Keratinocyte (primary cell): ENCODE measurements around the gene PPP2R5B. TPM values are rescaled to one million over a fixed set of nuclear protein-coding genes. Genes with fewer than 3 reads are reported as not detected.

Experiments
- DNase-seq: peaks from one replicate; pipeline ENCODE4 v3.0.0-alpha.2; 2011; ENCODE audit warnings: low read depth, missing footprints, low spot score
- FAIRE-seq: peaks from 2 replicates; lab custom pipeline; 2011; peaks lifted over from hg19 to GRCh38; lab: Jason Lieb, UNC
- H2AFZ ChIP-seq: 2 replicates; pipeline ENCODE4 v1.6.0; 2012; ENCODE audit warnings: low read length, control low read depth, inconsistent platforms; ENCODE audit not compliant: control insufficient read depth
- H3K27ac ChIP-seq: 2 replicates; pipeline ENCODE4 v1.5.1; 2011; ENCODE audit warnings: low read length; ENCODE audit not compliant: control insufficient read depth, insufficient read depth
- H3K27me3 ChIP-seq: 3 replicates; pipeline ENCODE4 v1.6.0; 2011; ENCODE audit warnings: low read length; ENCODE audit not compliant: control insufficient read depth, insufficient read depth; ENCODE audit errors: extremely low read depth
- H3K36me3 ChIP-seq, 2 experiments: 2 replicates in 1 of 2; 3 replicates in 1 of 2; pipeline ENCODE4 v1.5.1; 2011; ENCODE audit warnings: low read length in 2 of 2, mild to moderate bottlenecking in 1 of 2; ENCODE audit not compliant: control insufficient read depth in 2 of 2, insufficient read depth in 2 of 2; ENCODE audit errors: extremely low read depth in 1 of 2
- H3K4me1 ChIP-seq: 3 replicates; pipeline ENCODE4 v1.5.1; 2011; ENCODE audit warnings: low read length; ENCODE audit not compliant: control insufficient read depth, insufficient read depth; ENCODE audit errors: extremely low read depth
- H3K4me2 ChIP-seq: 3 replicates; pipeline ENCODE4 v1.6.0; 2011; ENCODE audit warnings: low read depth, low read length; ENCODE audit not compliant: control insufficient read depth, insufficient read depth; ENCODE audit errors: extremely low read depth
- H3K4me3 ChIP-seq, 3 experiments: fragments of 200-600 bp in 1 of 3; sonication (generic) in 1 of 3; 2 replicates in 2 of 3; 3 replicates in 1 of 3; pipeline ENCODE4 v1.5.1; 2011 to 2016; ENCODE audit warnings: low read length in 3 of 3, mild to moderate bottlenecking in 3 of 3, control low read depth in 2 of 3, inconsistent platforms in 1 of 3, low read depth in 1 of 3, mixed read lengths in 1 of 3, mixed run types in 1 of 3, moderate library complexity in 1 of 3; ENCODE audit not compliant: control insufficient read depth in 2 of 3, insufficient read depth in 2 of 3; ENCODE audit errors: extremely low read depth in 1 of 3
- H3K79me2 ChIP-seq: 2 replicates; pipeline ENCODE4 v1.6.0; 2012; ENCODE audit warnings: low read length; ENCODE audit not compliant: control insufficient read depth, insufficient read depth
- H3K9ac ChIP-seq: 3 replicates; pipeline ENCODE4 v1.6.0; 2011; ENCODE audit warnings: low read length; ENCODE audit not compliant: control insufficient read depth, insufficient read depth; ENCODE audit errors: extremely low read depth
- H3K9me1 ChIP-seq: 3 replicates; pipeline ENCODE4 v1.6.0; 2011; ENCODE audit warnings: low read length; ENCODE audit not compliant: control insufficient read depth, insufficient read depth; ENCODE audit errors: extremely low read depth
- H3K9me3 ChIP-seq: 2 replicates; pipeline ENCODE4 v1.5.1; 2012; ENCODE audit warnings: low read depth, low read length; ENCODE audit not compliant: control insufficient read depth
- H4K20me1 ChIP-seq: 3 replicates; pipeline ENCODE4 v1.6.0; 2011; ENCODE audit warnings: low read length; ENCODE audit not compliant: control insufficient read depth, insufficient read depth; ENCODE audit errors: extremely low read depth
- EZH2 ChIP-seq: IDR thresholded peaks from one replicate; pipeline ENCODE4 v1.6.1; 2012; ENCODE audit warnings: inconsistent platforms, mild to moderate bottlenecking, low read length, moderate library complexity
- dilution Hi-C: fragments of 300-500 bp; cut with MboI; formaldehyde crosslinking; loops from one replicate; pipeline ENCODE4 v1.7.0; 2020; ENCODE audit warnings: low sequenced_read_pairs; ENCODE audit not compliant: extremely low pct_ligation_motif_present
- polyA plus RNA-seq, 5 experiments: library from polyadenylated mRNA; depleted of rRNA in 3 of 5; stranded (reverse) in 3 of 5; stranded (forward) in 1 of 5; unstranded in 1 of 5; fragments of >200 nt; gene quantifications; 1 replicate in 1 of 5; 2 replicates in 3 of 5; 3 replicates in 1 of 5; pipeline versions ENCODE4 v1.2.1 to v1.2.3, GENCODE V29; 2011 to 2012; ENCODE audit warnings: missing spikeins in 2 of 5, low read depth in 1 of 5, low replicate concordance in 1 of 5
- TF ChIP-seq, protein P1 (sequence below), 3 experiments: IDR thresholded peaks in 1 of 3; conservative IDR thresholded peaks in 1 of 3; optimal IDR thresholded peaks in 1 of 3; 2 replicates in 2 of 3; 3 replicates in 1 of 3; pipeline versions ENCODE3 to v1.5.1; 2011; ENCODE audit warnings: low read length in 3 of 3, mild to moderate bottlenecking in 3 of 3, moderate library complexity in 2 of 3, control low read depth in 1 of 3, inconsistent platforms in 1 of 3; ENCODE audit not compliant: insufficient read depth in 2 of 3; ENCODE audit errors: extremely low read depth in 1 of 3

Gene PPP2R5B
- polyA plus RNA-seq, 1 donor (not counting 4 experiments of a cell fraction or from before 2014, with no cell fraction given) = 16.4 TPM

- dilution Hi-C loops = no loop called here
These were observed 36.1 kb upstream of the PPP2R5B start for GRCh38 chr11:64888406-64888728.

GRCh38 chr11:64888729-64889511, 35.6 kb upstream of the PPP2R5B start:
- no peak for TF ChIP-seq EZH2
- TF ChIP-seq, protein P1, sequence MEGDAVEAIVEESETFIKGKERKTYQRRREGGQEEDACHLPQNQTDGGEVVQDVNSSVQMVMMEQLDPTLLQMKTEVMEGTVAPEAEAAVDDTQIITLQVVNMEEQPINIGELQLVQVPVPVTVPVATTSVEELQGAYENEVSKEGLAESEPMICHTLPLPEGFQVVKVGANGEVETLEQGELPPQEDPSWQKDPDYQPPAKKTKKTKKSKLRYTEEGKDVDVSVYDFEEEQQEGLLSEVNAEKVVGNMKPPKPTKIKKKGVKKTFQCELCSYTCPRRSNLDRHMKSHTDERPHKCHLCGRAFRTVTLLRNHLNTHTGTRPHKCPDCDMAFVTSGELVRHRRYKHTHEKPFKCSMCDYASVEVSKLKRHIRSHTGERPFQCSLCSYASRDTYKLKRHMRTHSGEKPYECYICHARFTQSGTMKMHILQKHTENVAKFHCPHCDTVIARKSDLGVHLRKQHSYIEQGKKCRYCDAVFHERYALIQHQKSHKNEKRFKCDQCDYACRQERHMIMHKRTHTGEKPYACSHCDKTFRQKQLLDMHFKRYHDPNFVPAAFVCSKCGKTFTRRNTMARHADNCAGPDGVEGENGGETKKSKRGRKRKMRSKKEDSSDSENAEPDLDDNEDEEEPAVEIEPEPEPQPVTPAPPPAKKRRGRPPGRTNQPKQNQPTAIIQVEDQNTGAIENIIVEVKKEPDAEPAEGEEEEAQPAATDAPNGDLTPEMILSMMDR (optimal IDR thresholded peaks at IDR 0.05 in 1 of 3, IDR thresholded peaks at IDR 0.05 in 1 of 3, conservative IDR thresholded peaks at IDR 0.05 in 1 of 3; ENCODE audit: extremely low read depth in 1 of 3, insufficient read depth in 2 of 3, low read length in 3 of 3) = no peak
- no peak overlapping the region for H2AFZ ChIP-seq
- H3K9me3 ChIP-seq = no peaks in the 10 kb centered on the region
- no peaks in the 10 kb centered on the region for H3K36me3 ChIP-seq
- no peak overlapping the region for H3K4me2 ChIP-seq
- no peak overlapping the region for H3K4me3 ChIP-seq
- H3K4me1 ChIP-seq = peaks cover 17% of the 10 kb centered on the region
- no peaks in the 10 kb centered on the region for H3K27me3 ChIP-seq
- peaks cover 2% of the 10 kb centered on the region for H3K9me1 ChIP-seq
- DNase-seq = no peak
- no peak overlapping the region for H3K9ac ChIP-seq
- H3K79me2 ChIP-seq = no peaks in the 10 kb centered on the region
- no peaks in the 10 kb centered on the region for H4K20me1 ChIP-seq
- no peak for FAIRE-seq
- H3K27ac ChIP-seq = no peak overlapping the region
- dilution Hi-C loops = no loop called here

More at GRCh38 chr11:64888406-64888728, 36.1 kb upstream of the PPP2R5B start:
- peaks cover 2% of the 10 kb centered on the region for H3K9me1 ChIP-seq
- TF ChIP-seq EZH2 = no peak
- TF ChIP-seq, protein P1 (optimal IDR thresholded peaks at IDR 0.05 in 1 of 3, IDR thresholded peaks at IDR 0.05 in 1 of 3, conservative IDR thresholded peaks at IDR 0.05 in 1 of 3; ENCODE audit: extremely low read depth in 1 of 3, insufficient read depth in 2 of 3, low read length in 3 of 3) = no peak
- DNase-seq (no peak), FAIRE-seq (no peak)
- H3K79me2 ChIP-seq = no peaks in the 10 kb centered on the region
- no peaks in the 10 kb centered on the region for H3K36me3 ChIP-seq
- H3K9ac ChIP-seq = no peak overlapping the region
- peaks cover 17% of the 10 kb centered on the region for H3K4me1 ChIP-seq
- H2AFZ ChIP-seq = peak overlapping the region; percentile 96
- no peak overlapping the region for H3K27ac ChIP-seq
- H3K4me3 ChIP-seq = no peak overlapping the region
- H4K20me1 ChIP-seq = no peaks in the 10 kb centered on the region
- H3K4me2 ChIP-seq = no peak overlapping the region
- H3K9me3 ChIP-seq = no peaks in the 10 kb centered on the region
- no peaks in the 10 kb centered on the region for H3K27me3 ChIP-seq
